ENCODE measurements around the gene GPR12. TPM values are rescaled to one million over a fixed set of nuclear protein-coding genes. Genes with fewer than 3 reads are reported as not detected.

Gene GPR12
- total and polyA plus RNA-seq, 2 donors (not counting 3 experiments of a cell fraction or from before 2014, with no cell fraction given): not detected

GRCh38 chr13:26705536-26705935, 55.0 kb downstream of the GPR12 start:
- no peaks in the 10 kb centered on the region for H3K9me3 ChIP-seq (replicated peaks; ENCODE audit: control insufficient read depth, insufficient read depth, low read length)
- H3K4me1 ChIP-seq (ENCODE audit: control insufficient read depth, extremely low read depth, insufficient read depth, low read length): no peaks in the 10 kb centered on the region
- BruUV-seq (replicated peaks): no TSS peak
- no peaks in the 10 kb centered on the region for H3K36me3 ChIP-seq (ENCODE audit: control insufficient read depth in 2 of 2, extremely low read depth in 1 of 2, insufficient read depth in 2 of 2, low read length in 2 of 2)
- peaks cover 0 to 8% of the 10 kb centered on the region in 2 experiments for H3K27me3 ChIP-seq (ENCODE audit: control insufficient read depth in 2 of 2, insufficient read depth in 2 of 2, low read length in 2 of 2)
- H3K9me1 ChIP-seq (replicated peaks; ENCODE audit: control insufficient read depth, extremely low read depth, insufficient read depth, low read length): no peaks in the 10 kb centered on the region
- H2AFZ ChIP-seq (ENCODE audit: low read depth, low read length): no peak overlapping the region
- intact Hi-C loops (cut with micrococcal nuclease) (no loop called here), dilution Hi-C loops (cut with MboI; ENCODE audit: extremely low pct_ligation_motif_present, low sequenced_read_pairs) (no loop called here)
- TF ChIP-seq POLR2A (IDR thresholded peaks at IDR 0.05; ENCODE audit: low read depth, low read length) (no peak), CTCF (IDR thresholded peaks at IDR 0.05; ENCODE audit: extremely low read depth in 1 of 2, insufficient read depth in 1 of 2, low read depth in 1 of 2, low read length in 2 of 2) (no peak)
- DNase-seq (ENCODE audit: low read depth, low spot score): no peak
- no peak for FAIRE-seq
- no peak overlapping the region for H3K4me2 ChIP-seq (ENCODE audit: insufficient read depth, low read length)
- no peak overlapping the region for H3K4me3 ChIP-seq (replicated peaks in 1 of 3; ENCODE audit: insufficient read depth in 1 of 3, low read depth in 1 of 3, low read length in 3 of 3)
- H4K20me1 ChIP-seq (replicated peaks; ENCODE audit: control insufficient read depth, extremely low read depth, insufficient read depth, low read length): no peaks in the 10 kb centered on the region
- ChIA-PET CTCF (interaction anchor here (1.5 to 5.8 kb wide), 4 partner anchors 13 to 521 kb away, joined by 4 to 47 read pairs (median 7); no protein-coding TSS in a partner anchor), POLR2A (no interaction called here)
- H3K27ac ChIP-seq (ENCODE audit: insufficient read depth, low read depth, low read length): no peak overlapping the region
- no peaks in the 10 kb centered on the region for H3K79me2 ChIP-seq (ENCODE audit: control insufficient read depth, insufficient read depth, low read length)
- H3K9ac ChIP-seq (replicated peaks; ENCODE audit: extremely low read depth, insufficient read depth, low read length): no peak overlapping the region

Other genes starting within 250 kb of the GPR12 start
- 29.7 and 32.4 TPM in 2 replicates for gene WASF3, start 203.1 kb downstream of the GPR12 start, total RNA-seq
- 16.5 and 18.5 TPM in 2 replicates for gene WASF3, start 203.1 kb downstream of the GPR12 start, polyA plus RNA-seq